ENCODE measurements around the gene SOCS2.

Gene SOCS2

DNA sequence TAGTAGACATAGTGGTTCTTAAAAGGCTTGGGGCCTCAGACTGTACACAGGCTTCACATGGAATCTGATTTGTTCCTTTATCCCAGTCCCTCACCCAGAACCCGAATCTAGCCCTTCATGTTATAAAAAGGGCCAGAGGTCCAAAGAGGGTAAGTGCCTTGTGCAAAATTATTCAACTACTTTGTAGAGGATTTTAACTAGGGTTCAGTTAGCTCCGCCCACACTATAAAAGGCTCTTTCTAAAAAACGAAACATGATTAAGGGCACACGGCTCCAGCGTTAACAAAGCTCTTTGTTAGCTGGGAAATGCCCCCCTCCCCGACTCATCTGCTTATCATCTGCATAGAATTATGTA, 3.2 kb upstream of the SOCS2 start:
- H3K4me3 ChIP-seq (ENCODE audit: low read length): no peak overlapping the region
- no CpG with 5 or more reads among the region's 6 CpGs for WGBS (ENCODE audit: extremely low coverage, insufficient coverage, low lambda C conversion rate)
- no peak overlapping the region for H4K5ac ChIP-seq (ENCODE audit: low read length)
- H2BK15ac ChIP-seq (replicated peaks; ENCODE audit: low read depth): no peak overlapping the region
- H3K23ac ChIP-seq (ENCODE audit: low read length): no peak overlapping the region
- no peak overlapping the region for H3K27ac ChIP-seq (ENCODE audit: low read depth, low read length)
- H3K79me1 ChIP-seq (ENCODE audit: low read length): no peaks in the 10 kb centered on the region
- no peak overlapping the region for H2BK120ac ChIP-seq (ENCODE audit: low read depth, low read length)
- no peak overlapping the region for H2BK5ac ChIP-seq (ENCODE audit: low read length)
- H3K36me3 ChIP-seq (ENCODE audit: control insufficient read depth, insufficient read depth, low read length): peaks cover 1% of the 10 kb centered on the region
- peak overlapping the region; percentile 54 for H3K9ac ChIP-seq (ENCODE audit: low read length)
- no peak overlapping the region for H2AK5ac ChIP-seq (ENCODE audit: low read length)
- no peak overlapping the region for H3K18ac ChIP-seq (ENCODE audit: low read length)
- peak overlapping the region; percentile 55 for H3K4me2 ChIP-seq (ENCODE audit: low read length)
- DNase-seq: no peak
- peaks cover 16% of the 10 kb centered on the region for H3K79me2 ChIP-seq (ENCODE audit: control insufficient read depth, insufficient read depth, low read length)
- H3K4me1 ChIP-seq (ENCODE audit: control insufficient read depth, low read depth, low read length): no peaks in the 10 kb centered on the region
- H3K4ac ChIP-seq (ENCODE audit: low read depth, low read length): no peak overlapping the region
- H4K8ac ChIP-seq (ENCODE audit: low read depth, low read length): no peak overlapping the region
- H3K56ac ChIP-seq (ENCODE audit: low read length): peak overlapping the region; percentile 50
- H3K27me3 ChIP-seq (ENCODE audit: insufficient read depth, low read length, poor library complexity): no peaks in the 10 kb centered on the region

- peaks cover 19% of the 10 kb centered on the region for H3K79me2 ChIP-seq (ENCODE audit: control insufficient read depth, insufficient read depth, low read length)
- H2BK15ac ChIP-seq (replicated peaks; ENCODE audit: low read depth): no peak overlapping the region
- H3K18ac ChIP-seq (ENCODE audit: low read length): peak overlapping the region; percentile 99
- no peaks in the 10 kb centered on the region for H3K27me3 ChIP-seq (ENCODE audit: insufficient read depth, low read length, poor library complexity)
- peak overlapping the region; percentile 35 for H3K23ac ChIP-seq (ENCODE audit: low read length)
- DNase-seq: peak; percentile 96
- H3K4me3 ChIP-seq (ENCODE audit: low read length): peak overlapping the region; percentile 68
- no peaks in the 10 kb centered on the region for H3K79me1 ChIP-seq (ENCODE audit: low read length)
- no peak overlapping the region for H4K5ac ChIP-seq (ENCODE audit: low read length)
- H3K36me3 ChIP-seq (ENCODE audit: control insufficient read depth, insufficient read depth, low read length): peaks cover 1% of the 10 kb centered on the region
- no CpG with 5 or more reads among the region's 60 CpGs for WGBS (ENCODE audit: extremely low coverage, insufficient coverage, low lambda C conversion rate)
- peak overlapping the region; percentile 88 for H3K4ac ChIP-seq (ENCODE audit: low read depth, low read length)
- no peaks in the 10 kb centered on the region for H3K4me1 ChIP-seq (ENCODE audit: control insufficient read depth, low read depth, low read length)
- H4K8ac ChIP-seq (ENCODE audit: low read depth, low read length): no peak overlapping the region
- H2BK120ac ChIP-seq (ENCODE audit: low read depth, low read length): no peak overlapping the region
- H3K27ac ChIP-seq (ENCODE audit: low read depth, low read length): peak overlapping the region; percentile 97
- peak overlapping the region; percentile 94 for H3K9ac ChIP-seq (ENCODE audit: low read length)
- no peak overlapping the region for H2AK5ac ChIP-seq (ENCODE audit: low read length)
- H3K4me2 ChIP-seq (ENCODE audit: low read length): peak overlapping the region; percentile 82
- peak overlapping the region; percentile 93 for H3K56ac ChIP-seq (ENCODE audit: low read length)
- H2BK5ac ChIP-seq (ENCODE audit: low read length): peak overlapping the region; percentile 73
Measured at GRCh38 chr12:93569656-93570551, 2.6 kb upstream of the SOCS2 start.

GRCh38 chr12:93570552-93571364, 1.7 kb upstream of the SOCS2 start:
- no peak overlapping the region for H4K5ac ChIP-seq (ENCODE audit: low read length)

GRCh38 chr12:93571365-93571924, 1.0 kb upstream of the SOCS2 start:
- DNase-seq: peak; percentile 96
- Histone ChIP-seq H3K23ac (ENCODE audit: low read length) (no peak overlapping the region), H3K4me3 (ENCODE audit: low read length) (peak overlapping the region; percentile 82), H3K9ac (ENCODE audit: low read length) (peak overlapping the region; percentile 94), H2BK15ac (replicated peaks; ENCODE audit: low read depth) (peak overlapping the region; percentile 2), H3K79me1 (ENCODE audit: low read length) (no peaks in the 10 kb centered on the region), H3K4ac (ENCODE audit: low read depth, low read length) (peak overlapping the region; percentile 83), H3K27me3 (ENCODE audit: insufficient read depth, low read length, poor library complexity) (no peaks in the 10 kb centered on the region), H4K8ac (ENCODE audit: low read depth, low read length) (peak overlapping the region; percentile 5), H3K56ac (ENCODE audit: low read length) (peak overlapping the region; percentile 94), H4K5ac (ENCODE audit: low read length) (no peak overlapping the region), H2BK120ac (ENCODE audit: low read depth, low read length) (peak overlapping the region; percentile 79), H3K79me2 (ENCODE audit: control insufficient read depth, insufficient read depth, low read length) (peaks cover 27% of the 10 kb centered on the region), H3K4me1 (ENCODE audit: control insufficient read depth, low read depth, low read length) (no peaks in the 10 kb centered on the region), H3K27ac (ENCODE audit: low read depth, low read length) (peak overlapping the region; percentile 98), H2AK5ac (ENCODE audit: low read length) (no peak overlapping the region), H3K36me3 (ENCODE audit: control insufficient read depth, insufficient read depth, low read length) (peaks cover 1% of the 10 kb centered on the region), H3K18ac (ENCODE audit: low read length) (peak overlapping the region; percentile 99), H3K4me2 (ENCODE audit: low read length) (peak overlapping the region; percentile 78), H2BK5ac (ENCODE audit: low read length) (peak overlapping the region; percentile 82)
- no CpG with 5 or more reads among the region's 47 CpGs for WGBS (ENCODE audit: extremely low coverage, insufficient coverage, low lambda C conversion rate)

More at GRCh38 chr12:93570552-93571364, 1.7 kb upstream of the SOCS2 start:
- peak overlapping the region; percentile 88 for H3K4ac ChIP-seq (ENCODE audit: low read depth, low read length)
- H3K27ac ChIP-seq (ENCODE audit: low read depth, low read length): peak overlapping the region; percentile 97
- peak overlapping the region; percentile 68 for H3K4me3 ChIP-seq (ENCODE audit: low read length)
- no peaks in the 10 kb centered on the region for H3K27me3 ChIP-seq (ENCODE audit: insufficient read depth, low read length, poor library complexity)
- H2BK5ac ChIP-seq (ENCODE audit: low read length): peak overlapping the region; percentile 82
- H3K79me2 ChIP-seq (ENCODE audit: control insufficient read depth, insufficient read depth, low read length): peaks cover 24% of the 10 kb centered on the region
- DNase-seq: peak; percentile 97
- WGBS (ENCODE audit: extremely low coverage, insufficient coverage, low lambda C conversion rate): no CpG with 5 or more reads among the region's 97 CpGs
- H3K79me1 ChIP-seq (ENCODE audit: low read length): no peaks in the 10 kb centered on the region
- H2BK15ac ChIP-seq (replicated peaks; ENCODE audit: low read depth): peak overlapping the region; percentile 2
- peak overlapping the region; percentile 94 for H3K9ac ChIP-seq (ENCODE audit: low read length)
- H3K56ac ChIP-seq (ENCODE audit: low read length): peak overlapping the region; percentile 93
- peak overlapping the region; percentile 55 for H3K4me2 ChIP-seq (ENCODE audit: low read length)
- H3K18ac ChIP-seq (ENCODE audit: low read length): peak overlapping the region; percentile 99
- peak overlapping the region; percentile 79 for H2BK120ac ChIP-seq (ENCODE audit: low read depth, low read length)
- H3K23ac ChIP-seq (ENCODE audit: low read length): peak overlapping the region; percentile 35
- H3K4me1 ChIP-seq (ENCODE audit: control insufficient read depth, low read depth, low read length): no peaks in the 10 kb centered on the region
- peak overlapping the region; percentile 5 for H4K8ac ChIP-seq (ENCODE audit: low read depth, low read length)
- peaks cover 1% of the 10 kb centered on the region for H3K36me3 ChIP-seq (ENCODE audit: control insufficient read depth, insufficient read depth, low read length)
- H2AK5ac ChIP-seq (ENCODE audit: low read length): no peak overlapping the region

GRCh38 chr12:93572712-93573551, 457 bp downstream of the SOCS2 start:
- peak overlapping the region; percentile 82 for H3K4me3 ChIP-seq (ENCODE audit: low read length)
- peak overlapping the region; percentile 99 for H3K18ac ChIP-seq (ENCODE audit: low read length)
- peak overlapping the region; percentile 54 for H2AK5ac ChIP-seq (ENCODE audit: low read length)
- peak overlapping the region; percentile 73 for H3K23ac ChIP-seq (ENCODE audit: low read length)
- H3K79me1 ChIP-seq (ENCODE audit: low read length): peaks cover 5% of the 10 kb centered on the region
- peak overlapping the region; percentile 1 for H2BK120ac ChIP-seq (ENCODE audit: low read depth, low read length)
- H2BK15ac ChIP-seq (replicated peaks; ENCODE audit: low read depth): no peak overlapping the region
- H3K27me3 ChIP-seq (ENCODE audit: insufficient read depth, low read length, poor library complexity): no peaks in the 10 kb centered on the region
- H3K56ac ChIP-seq (ENCODE audit: low read length): peak overlapping the region; percentile 94
- H4K8ac ChIP-seq (ENCODE audit: low read depth, low read length): no peak overlapping the region
- peak overlapping the region; percentile 78 for H3K4me2 ChIP-seq (ENCODE audit: low read length)
- no peaks in the 10 kb centered on the region for H3K36me3 ChIP-seq (ENCODE audit: control insufficient read depth, insufficient read depth, low read length)
- peak overlapping the region; percentile 64 for H3K4ac ChIP-seq (ENCODE audit: low read depth, low read length)
- H3K27ac ChIP-seq (ENCODE audit: low read depth, low read length): peak overlapping the region; percentile 98
- H2BK5ac ChIP-seq (ENCODE audit: low read length): peak overlapping the region; percentile 90
- H4K5ac ChIP-seq (ENCODE audit: low read length): no peak overlapping the region
- peaks cover 35% of the 10 kb centered on the region for H3K79me2 ChIP-seq (ENCODE audit: control insufficient read depth, insufficient read depth, low read length)
- WGBS (ENCODE audit: extremely low coverage, insufficient coverage, low lambda C conversion rate): no CpG with 5 or more reads among the region's 75 CpGs
- no peaks in the 10 kb centered on the region for H3K4me1 ChIP-seq (ENCODE audit: control insufficient read depth, low read depth, low read length)
- peak; percentile 79 for DNase-seq
- peak overlapping the region; percentile 81 for H3K9ac ChIP-seq (ENCODE audit: low read length)

Data from mesendoderm (in vitro differentiated cells).